SU-DHL-6 (cell line): ENCODE results near the gene SLC1A3.

ENCODE experiments used
- EZH2phosphoT487 ChIP-seq: fragments of 200-600 bp; sonication (generic), shearing (Covaris generic); conservative IDR thresholded peaks from 2 replicates; pipeline ENCODE4 v1.6.1; 2018; ENCODE audit warnings: mild to moderate bottlenecking, antibody characterized with exemption, low read length, moderate library complexity, mixed read lengths
- TF ChIP-seq, protein P1 (sequence below): fragments of 200-600 bp; sonication (generic); IDR thresholded peaks from one replicate; pipeline ENCODE4 v1.5.1; 2017; ENCODE audit warnings: antibody characterized with exemption, mild to moderate bottlenecking, low read length, moderate library complexity; ENCODE audit not compliant: insufficient read depth, poor library complexity, severe bottlenecking

DNA sequence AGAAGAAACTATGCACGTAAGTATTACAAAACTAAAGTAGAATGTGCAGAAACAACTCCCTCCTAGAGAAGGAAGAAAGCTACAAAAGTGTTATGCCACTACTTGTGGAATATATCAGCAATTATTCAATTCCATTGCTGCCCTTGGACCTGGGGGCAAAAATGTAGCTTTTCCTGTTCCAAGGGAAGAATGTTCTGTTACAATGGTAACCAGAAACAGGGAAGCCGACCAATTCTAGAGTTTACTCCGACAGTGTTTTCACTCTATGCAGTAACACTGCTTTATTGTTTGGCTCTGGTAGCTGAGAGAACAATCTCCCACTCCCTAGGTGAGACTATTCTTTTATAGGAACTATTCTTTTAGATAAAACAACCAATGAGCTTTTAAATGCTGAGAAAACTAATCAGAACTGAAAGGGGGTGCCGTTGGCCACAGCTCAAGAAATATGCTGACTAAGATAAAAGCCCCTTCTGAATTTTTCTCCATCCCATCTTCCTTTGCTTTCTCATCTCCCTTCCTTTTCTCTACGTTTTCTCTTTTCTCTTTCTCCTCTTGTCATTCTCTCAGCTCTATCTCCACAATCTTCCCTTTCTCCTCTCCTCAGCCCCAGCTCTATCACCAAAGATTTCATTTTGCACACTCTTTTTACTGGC is 54.1 kb downstream of the SLC1A3 start:
- TF ChIP-seq, protein P1, sequence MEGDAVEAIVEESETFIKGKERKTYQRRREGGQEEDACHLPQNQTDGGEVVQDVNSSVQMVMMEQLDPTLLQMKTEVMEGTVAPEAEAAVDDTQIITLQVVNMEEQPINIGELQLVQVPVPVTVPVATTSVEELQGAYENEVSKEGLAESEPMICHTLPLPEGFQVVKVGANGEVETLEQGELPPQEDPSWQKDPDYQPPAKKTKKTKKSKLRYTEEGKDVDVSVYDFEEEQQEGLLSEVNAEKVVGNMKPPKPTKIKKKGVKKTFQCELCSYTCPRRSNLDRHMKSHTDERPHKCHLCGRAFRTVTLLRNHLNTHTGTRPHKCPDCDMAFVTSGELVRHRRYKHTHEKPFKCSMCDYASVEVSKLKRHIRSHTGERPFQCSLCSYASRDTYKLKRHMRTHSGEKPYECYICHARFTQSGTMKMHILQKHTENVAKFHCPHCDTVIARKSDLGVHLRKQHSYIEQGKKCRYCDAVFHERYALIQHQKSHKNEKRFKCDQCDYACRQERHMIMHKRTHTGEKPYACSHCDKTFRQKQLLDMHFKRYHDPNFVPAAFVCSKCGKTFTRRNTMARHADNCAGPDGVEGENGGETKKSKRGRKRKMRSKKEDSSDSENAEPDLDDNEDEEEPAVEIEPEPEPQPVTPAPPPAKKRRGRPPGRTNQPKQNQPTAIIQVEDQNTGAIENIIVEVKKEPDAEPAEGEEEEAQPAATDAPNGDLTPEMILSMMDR, result no peak
- TF ChIP-seq EZH2phosphoT487, result no peak
